Mucosa of stomach (tissue), 1 donor: ENCODE data around the gene AGRP.

Experiments used
- H3K27me3 ChIP-seq: one replicate; pipeline ENCODE4 v1.7.0; 2013; ENCODE audit warnings: mild to moderate bottlenecking, low read length; ENCODE audit not compliant: control insufficient read depth, insufficient read depth
- H3K36me3 ChIP-seq: one replicate; pipeline ENCODE4 v1.7.0; 2013; ENCODE audit warnings: low read length; ENCODE audit not compliant: control insufficient read depth, insufficient read depth
- H3K4me1 ChIP-seq: one replicate; pipeline ENCODE4 v1.7.0; 2013; ENCODE audit warnings: mild to moderate bottlenecking, low read length; ENCODE audit not compliant: control insufficient read depth, insufficient read depth
- H3K4me3 ChIP-seq: one replicate; pipeline ENCODE4 v1.7.0; 2013; ENCODE audit warnings: low read length
- H3K9ac ChIP-seq: one replicate; pipeline ENCODE4 v1.7.0; 2013; ENCODE audit warnings: mild to moderate bottlenecking, low read length, moderate library complexity
- H3K9me3 ChIP-seq: one replicate; pipeline ENCODE4 v1.7.0; 2013; ENCODE audit warnings: mild to moderate bottlenecking, low read length, moderate library complexity; ENCODE audit not compliant: control insufficient read depth
- donor health status: Pancreatic carcinoma.

AGRP gene

GRCh38 chr16:67437513-67437912, 45.8 kb downstream of the AGRP start:
- no peak overlapping the region for H3K9ac ChIP-seq
- no peak overlapping the region for H3K4me3 ChIP-seq
- peaks cover 36% of the 10 kb centered on the region for H3K36me3 ChIP-seq

GRCh38 chr16:67436640-67437193, 46.6 kb downstream of the AGRP start:
- Histone ChIP-seq H3K4me3 (no peak overlapping the region), H3K9ac (no peak overlapping the region), H3K36me3 (peaks cover 36% of the 10 kb centered on the region), H3K9me3 (no peaks in the 10 kb centered on the region), H3K4me1 (peaks cover 33% of the 10 kb centered on the region), H3K27me3 (no peaks in the 10 kb centered on the region)

More at GRCh38 chr16:67437513-67437912, 45.8 kb downstream of the AGRP start:
- Histone ChIP-seq H3K4me1 (peaks cover 33% of the 10 kb centered on the region), H3K27me3 (no peaks in the 10 kb centered on the region), H3K9me3 (no peaks in the 10 kb centered on the region)

GRCh38 chr16:67435758-67436164, 47.6 kb downstream of the AGRP start:
- H3K9me3 ChIP-seq, result no peaks in the 10 kb centered on the region
- no peak overlapping the region for H3K4me3 ChIP-seq
- no peaks in the 10 kb centered on the region for H3K27me3 ChIP-seq
- H3K36me3 ChIP-seq, result peaks cover 36% of the 10 kb centered on the region
- H3K9ac ChIP-seq, result no peak overlapping the region
- peaks cover 28% of the 10 kb centered on the region for H3K4me1 ChIP-seq

- Histone ChIP-seq H3K9me3 (no peaks in the 10 kb centered on the region), H3K36me3 (peaks cover 15% of the 10 kb centered on the region), H3K4me3 (no peak overlapping the region), H3K4me1 (peaks cover 43% of the 10 kb centered on the region), H3K27me3 (no peaks in the 10 kb centered on the region), H3K9ac (peak overlapping the region; percentile 90)
Observed at GRCh38 chr16:67433131-67433719, 50.1 kb downstream of the AGRP start.
